GM21825 (cell line): ENCODE results near the gene RUFY1.

Source experiments
- ATAC-seq: cut with Tn5 transposase; IDR thresholded peaks from one replicate; pipeline ENCODE4 v1.9.1; 2021; ENCODE audit warnings: mild to moderate bottlenecking, moderate library complexity; ENCODE audit not compliant: unreplicated experiment

RUFY1 gene

DNA sequence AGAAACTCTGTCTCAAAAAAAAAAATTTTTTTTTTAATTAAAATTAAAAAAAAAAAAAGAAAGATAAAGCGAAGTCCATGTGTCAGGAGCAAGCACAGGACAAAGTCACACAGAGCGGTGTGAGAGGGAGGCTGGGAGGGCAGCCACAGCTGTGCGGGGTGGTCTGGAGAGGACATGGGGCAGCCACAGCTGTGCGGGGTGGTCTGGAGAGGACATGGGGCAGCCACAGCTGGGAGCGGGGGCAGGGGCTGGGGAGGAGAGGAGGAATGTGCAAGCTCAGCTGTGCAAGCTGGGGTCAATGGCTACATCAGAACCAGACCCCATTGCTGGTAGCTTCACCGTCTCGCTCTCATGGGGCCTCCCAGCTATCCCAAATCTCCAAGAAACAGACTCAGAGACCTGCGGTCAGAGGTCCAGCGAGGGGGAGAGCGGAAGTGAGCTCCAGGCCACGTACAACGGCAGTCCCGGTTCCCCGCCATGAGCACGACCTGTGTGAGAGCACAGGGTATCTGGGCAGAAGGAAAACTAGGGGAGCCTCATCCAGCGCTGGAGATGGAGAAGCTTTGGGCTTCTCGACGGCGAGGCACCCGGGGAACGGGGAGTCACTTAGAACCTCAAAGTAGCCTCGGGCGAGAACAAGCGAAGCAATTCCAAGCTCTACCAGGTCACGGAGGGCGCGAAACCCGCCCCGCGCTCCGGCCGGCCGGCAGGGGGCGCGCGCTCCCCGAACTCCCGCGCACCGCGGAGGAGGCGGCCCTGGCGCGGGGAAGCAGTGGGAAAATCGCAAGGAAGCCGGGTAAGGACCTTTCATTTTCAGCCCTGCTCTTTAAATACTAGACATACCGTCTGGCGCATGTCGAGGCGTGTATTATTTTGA is 107.2 kb downstream of the RUFY1 start:
- ATAC-seq, result peak; percentile 93

- peak; percentile 60 for ATAC-seq
Observed at GRCh38 chr5:179658179-179658856, 108.0 kb downstream of the RUFY1 start.
